CD14-positive monocyte (primary cell): Measurements from ENCODE around the gene PLOD3. TPM values are rescaled to one million over a fixed set of nuclear protein-coding genes. Genes with fewer than 3 reads are reported as not detected.

Experiments used
- DNase-seq, 3 donors: peaks; one replicate each; pipeline ENCODE4 v3.0.0-alpha.2; 2011 to 2022
- H2AFZ ChIP-seq: 2 replicates; pipeline ENCODE4 v1.6.0; 2012; ENCODE audit warnings: mild to moderate bottlenecking, low read depth, low read length, inconsistent platforms; ENCODE audit not compliant: insufficient read depth, poor library complexity, severe bottlenecking
- H3K27ac ChIP-seq, 2 donors: 1 replicate in 1 of 2; 2 replicates in 1 of 2; pipeline ENCODE4 v1.5.1; 2012 to 2013; ENCODE audit warnings: low read length in 2 of 2, control low read depth in 1 of 2, inconsistent platforms in 1 of 2, low read depth in 1 of 2, mild to moderate bottlenecking in 1 of 2
- H3K27me3 ChIP-seq, 2 donors: one replicate each; pipeline versions ENCODE4 v1.6.0 to v1.6.1; 2011 to 2013; ENCODE audit warnings: low read length in 2 of 2; ENCODE audit not compliant: control insufficient read depth in 2 of 2, insufficient read depth in 2 of 2
- H3K36me3 ChIP-seq, 2 donors: replicated peaks in 1 of 2; 1 replicate in 1 of 2; 2 replicates in 1 of 2; pipeline versions ENCODE4 v1.5.1 to v1.6.1; 2012 to 2013; ENCODE audit warnings: low read length in 2 of 2, control low read depth in 1 of 2, inconsistent platforms in 1 of 2, mild to moderate bottlenecking in 1 of 2; ENCODE audit not compliant: insufficient read depth in 2 of 2, control insufficient read depth in 1 of 2
- H3K4me1 ChIP-seq, 2 donors: 1 replicate in 1 of 2; 2 replicates in 1 of 2; pipeline versions ENCODE4 v1.5.1 to v1.6.1; 2012 to 2013; ENCODE audit warnings: low read length in 2 of 2, control low read depth in 1 of 2, inconsistent platforms in 1 of 2, mild to moderate bottlenecking in 1 of 2, moderate library complexity in 1 of 2; ENCODE audit not compliant: insufficient read depth in 2 of 2, control insufficient read depth in 1 of 2
- H3K4me2 ChIP-seq: replicated peaks from 2 replicates; pipeline ENCODE3; 2012; ENCODE audit warnings: low read length, moderate library complexity, mild to moderate bottlenecking; ENCODE audit not compliant: poor library complexity, severe bottlenecking; ENCODE audit errors: extremely low read depth
- H3K4me3 ChIP-seq, 3 experiments: fragments of 200-600 bp in 1 of 3; sonication (generic) in 1 of 3; replicated peaks in 1 of 3; 1 replicate in 2 of 3; 2 replicates in 1 of 3; pipeline ENCODE4 v1.5.1; 2011 to 2013; ENCODE audit warnings: low read length in 3 of 3, mild to moderate bottlenecking in 3 of 3, control low read depth in 2 of 3, low read depth in 2 of 3, inconsistent platforms in 1 of 3, moderate library complexity in 1 of 3
- H3K79me2 ChIP-seq: 2 replicates; pipeline ENCODE4 v1.6.0; 2012; ENCODE audit warnings: mild to moderate bottlenecking, control low read depth, inconsistent platforms, low read length, moderate library complexity; ENCODE audit not compliant: insufficient read depth
- H3K9ac ChIP-seq: 2 replicates; pipeline ENCODE4 v1.6.0; 2017; ENCODE audit warnings: low read length, mild to moderate bottlenecking; ENCODE audit not compliant: insufficient read depth, poor library complexity, severe bottlenecking
- H3K9me3 ChIP-seq, 2 donors: replicated peaks in 1 of 2; 1 replicate in 1 of 2; 2 replicates in 1 of 2; pipeline versions ENCODE4 v1.5.1 to v1.6.1; 2012 to 2013; ENCODE audit warnings: low read length in 2 of 2, control low read depth in 1 of 2; ENCODE audit not compliant: control insufficient read depth in 1 of 2, insufficient read depth in 1 of 2
- H4K20me1 ChIP-seq: 2 replicates; pipeline ENCODE4 v1.6.0; 2012; ENCODE audit warnings: mild to moderate bottlenecking, low read length, control low read depth, moderate library complexity; ENCODE audit not compliant: insufficient read depth
- H3K27ac Mint-ChIP-seq, 7 donors: one replicate each; pipeline ENCODE4 v1.8.0; 2020; ENCODE audit warnings: mild to moderate bottlenecking in 7 of 7, mixed read lengths in 7 of 7, moderate library complexity in 6 of 7, inconsistent platforms in 2 of 7
- H3K27me3 Mint-ChIP-seq, 3 donors: one replicate each; pipeline ENCODE4 v1.8.0; 2021 to 2022; ENCODE audit warnings: low read depth in 3 of 3, mild to moderate bottlenecking in 3 of 3, mixed read lengths in 3 of 3, moderate library complexity in 3 of 3, inconsistent platforms in 1 of 3
- H3K36me3 Mint-ChIP-seq, 2 donors: one replicate each; pipeline ENCODE4 v1.8.0; 2020; ENCODE audit warnings: mixed read lengths in 2 of 2, inconsistent platforms in 1 of 2, mild to moderate bottlenecking in 1 of 2
- H3K4me1 Mint-ChIP-seq: one replicate; pipeline ENCODE4 v1.8.0; 2020; ENCODE audit warnings: mild to moderate bottlenecking, mixed read lengths
- H3K4me3 Mint-ChIP-seq, 2 donors: one replicate each; pipeline ENCODE4 v1.8.0; 2020; ENCODE audit warnings: mild to moderate bottlenecking in 2 of 2, mixed read lengths in 2 of 2, moderate library complexity in 1 of 2
- H3K9me3 Mint-ChIP-seq, 7 donors: one replicate each; pipeline ENCODE4 v1.8.0; 2020 to 2022; ENCODE audit warnings: mixed read lengths in 7 of 7, mild to moderate bottlenecking in 6 of 7, moderate library complexity in 6 of 7, inconsistent platforms in 2 of 7
- CTCF ChIP-seq: fragments of 200-600 bp; IDR thresholded peaks from one replicate; pipeline ENCODE4 v1.8.0; 2022; ENCODE audit warnings: antibody characterized with exemption, mild to moderate bottlenecking
- WGBS: methylation state at CpG from one replicate; pipeline ENCODE4 v1.1.5; 2013; ENCODE audit warnings: missing lambda C conversion rate; ENCODE audit not compliant: insufficient coverage; 5-methylcytosine and 5-hydroxymethylcytosine counted together
- intact Hi-C, 2 donors: fragments of 100-400 bp; cut with micrococcal nuclease; formaldehyde crosslinking; loops; one replicate each; pipeline versions ENCODE4 v1.15.0 to v1.15.1; 2023
- polyA plus RNA-seq, 3 donors: library from polyadenylated mRNA; depleted of rRNA in 1 of 3; unstranded in 2 of 3; stranded (reverse) in 1 of 3; fragments of 300-500 nt in 2 of 3; fragments of >200 nt in 1 of 3; fragmentation: Illumina TruSeq in 2 of 3; gene quantifications; 1 replicate in 2 of 3; 2 replicates in 1 of 3; pipeline ENCODE4 v1.2.3, GENCODE V29; 2012 to 2021

The PLOD3 gene
- polyA plus RNA-seq, 3 donors, result 26.9 to 70.1 (median 28.1) TPM

- peak overlapping the region in 1 of 2 donors; percentile 76 for H3K4me3 Mint-ChIP-seq
- Histone ChIP-seq H3K9me3 (peaks cover 5 to 35% of the 10 kb centered on the region in 2 donors), H3K9ac (no peak overlapping the region), H2AFZ (no peak overlapping the region), H3K27me3 (peaks cover 67 to 95% of the 10 kb centered on the region in 2 donors), H3K36me3 (no peaks in the 10 kb centered on the region), H3K4me3 (no peak overlapping the region), H3K27ac (no peak overlapping the region), H3K4me1 (peaks cover 16% of the 10 kb centered on the region in 2 donors), H4K20me1 (no peaks in the 10 kb centered on the region), H3K4me2 (no peak overlapping the region), H3K79me2 (no peaks in the 10 kb centered on the region)
- H3K27ac Mint-ChIP-seq, result no peak overlapping the region
- no peak for DNase-seq
- peaks cover 93 to 100% (median 98%) of the 10 kb centered on the region in 3 donors for H3K27me3 Mint-ChIP-seq
- TF ChIP-seq CTCF, result no peak
- peaks cover 24% of the 10 kb centered on the region for H3K4me1 Mint-ChIP-seq
- H3K36me3 Mint-ChIP-seq, result peaks cover 5 to 12% of the 10 kb centered on the region in 2 donors
- intact Hi-C loops, result no loop called here
- H3K9me3 Mint-ChIP-seq, result peaks cover 9 to 41% (median 24%) of the 10 kb centered on the region in 7 donors
- 90% methylated on average over 2 of the region's 2 CpGs for WGBS
These were observed 39.7 kb downstream of the PLOD3 start for GRCh38 chr7:101177644-101178043.

- peaks cover 27 to 31% of the 10 kb centered on the region in 2 donors for H3K4me1 ChIP-seq
- H3K27me3 Mint-ChIP-seq, result peaks cover 96 to 100% (median 98%) of the 10 kb centered on the region in 3 donors
- 0% methylated on average over 1 of the region's 3 CpGs for WGBS
These were observed 41.7 kb downstream of the PLOD3 start for GRCh38 chr7:101175664-101176063.

More at GRCh38 chr7:101175664-101176063, 41.7 kb downstream of the PLOD3 start:
- H3K4me2 ChIP-seq, result no peak overlapping the region
- intact Hi-C loops, result no loop called here
- Mint-ChIP-seq H3K36me3 (peaks cover 10 to 18% of the 10 kb centered on the region in 2 donors), H3K4me3 (peak overlapping the region in 1 of 2 donors; percentile 87), H3K9me3 (peaks cover 6 to 43% (median 24%) of the 10 kb centered on the region in 7 donors), H3K4me1 (peaks cover 32% of the 10 kb centered on the region), H3K27ac (no peak overlapping the region)
- peaks cover 79 to 98% of the 10 kb centered on the region in 2 donors for H3K27me3 ChIP-seq
- no peak overlapping the region for H3K4me3 ChIP-seq
- H2AFZ ChIP-seq, result no peak overlapping the region
- no peaks in the 10 kb centered on the region for H3K36me3 ChIP-seq
- TF ChIP-seq CTCF, result no peak
- peaks cover 5 to 46% of the 10 kb centered on the region in 2 donors for H3K9me3 ChIP-seq
- DNase-seq, result no peak
- no peaks in the 10 kb centered on the region for H4K20me1 ChIP-seq
- H3K79me2 ChIP-seq, result no peaks in the 10 kb centered on the region
- H3K27ac ChIP-seq, result no peak overlapping the region
- no peak overlapping the region for H3K9ac ChIP-seq
